Stimulated activated CD8-positive, alpha-beta memory T cell treated with anti-CD3 and anti-CD28 coated beads, Interleukin-2, amount 100 ng/mL, for 48 hours (primary cell): ENCODE results near the gene PTPRG.

Experiments used
- DNase-seq, 2 donors: peaks; one replicate each; pipeline ENCODE4 v3.0.0-alpha.2; 2020; ENCODE audit warnings: low read depth in 2 of 2

PTPRG gene

GRCh38 chr3:62228467-62228866 is 667.1 kb downstream of the PTPRG start:
- DNase-seq, result no peak

GRCh38 chr3:62229211-62229610 is 667.8 kb downstream of the PTPRG start:
- no peak for DNase-seq

- DNase-seq, result no peak
Observed at GRCh38 chr3:62229908-62230307, 668.5 kb downstream of the PTPRG start.

- DNase-seq, result no peak
Observed at GRCh38 chr3:62233065-62233464, 671.7 kb downstream of the PTPRG start.

- DNase-seq, result no peak
Observed at GRCh38 chr3:62236016-62236415, 674.6 kb downstream of the PTPRG start.

- no peak for DNase-seq
Observed at GRCh38 chr3:62237286-62237948, 676.0 kb downstream of the PTPRG start.

GRCh38 chr3:62238003-62238402 is 676.6 kb downstream of the PTPRG start:
- DNase-seq, result no peak

- DNase-seq, result no peak
Observed at GRCh38 chr3:62238431-62238830, 677.1 kb downstream of the PTPRG start.

GRCh38 chr3:62241279-62241678 is 679.9 kb downstream of the PTPRG start:
- DNase-seq, result no peak

GRCh38 chr3:62242831-62243509 is 681.6 kb downstream of the PTPRG start:
- DNase-seq, result no peak

- DNase-seq, result no peak
Observed at GRCh38 chr3:62246094-62246493, 684.7 kb downstream of the PTPRG start.

- no peak for DNase-seq
Observed at GRCh38 chr3:62246985-62247384, 685.6 kb downstream of the PTPRG start.

- DNase-seq, result no peak
Observed at GRCh38 chr3:62248734-62249483, 687.5 kb downstream of the PTPRG start.

- no peak for DNase-seq
Observed at GRCh38 chr3:62249484-62249776, 688.1 kb downstream of the PTPRG start.

- DNase-seq, result no peak
Observed at GRCh38 chr3:62249855-62250543, 688.6 kb downstream of the PTPRG start.

- DNase-seq, result no peak
Observed at GRCh38 chr3:62252438-62253157, 691.2 kb downstream of the PTPRG start.

- no peak for DNase-seq
Observed at GRCh38 chr3:62253971-62254370, 692.6 kb downstream of the PTPRG start.

- DNase-seq, result no peak
Observed at GRCh38 chr3:62255758-62256157, 694.4 kb downstream of the PTPRG start.

GRCh38 chr3:62259924-62260323 is 698.6 kb downstream of the PTPRG start:
- no peak for DNase-seq

GRCh38 chr3:62260655-62261054 is 699.3 kb downstream of the PTPRG start:
- DNase-seq, result no peak

- no peak for DNase-seq
Observed at GRCh38 chr3:62261121-62261520, 699.8 kb downstream of the PTPRG start.

- no peak for DNase-seq
Observed at GRCh38 chr3:62261736-62262135, 700.4 kb downstream of the PTPRG start.
